Activated CD4-positive, alpha-beta T cell treated with anti-CD3 and anti-CD28 coated beads, Interleukin-2, Interleukin-6, amounts not matched to agents 100 ng/mL and 50 ng/mL, durations not matched to agents 16 hours and 8 hours (primary cell): Measurements from ENCODE around the gene C16orf86.

Experiments used
- DNase-seq: peaks from one replicate; pipeline ENCODE4 v3.0.0-alpha.2; 2020

The C16orf86 gene

DNA sequence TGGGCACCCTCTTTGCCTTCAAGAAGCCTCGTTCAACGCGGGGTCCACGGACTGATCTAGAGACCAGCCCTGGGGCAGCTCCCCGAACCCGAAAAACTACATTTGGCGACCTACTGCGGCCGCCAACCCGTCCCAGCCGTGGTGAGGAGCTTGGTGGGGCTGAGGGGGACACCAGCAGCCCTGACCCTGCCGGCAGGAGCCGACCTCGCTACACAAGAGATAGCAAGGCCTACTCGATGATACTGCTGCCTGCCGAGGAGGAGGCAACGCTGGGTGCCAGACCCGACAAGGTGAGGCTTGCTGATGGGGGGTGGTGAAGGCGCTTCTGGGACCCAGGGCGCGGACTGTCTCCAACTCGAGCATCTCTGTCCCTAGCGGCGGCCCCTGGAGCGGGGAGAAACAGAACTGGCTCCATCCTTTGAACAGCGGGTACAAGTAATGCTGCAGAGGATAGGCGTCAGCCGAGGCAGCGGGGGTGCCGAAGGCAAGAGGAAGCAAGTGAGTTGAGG, 12.2 kb upstream of the C16orf86 start:
- no peak for DNase-seq

DNA sequence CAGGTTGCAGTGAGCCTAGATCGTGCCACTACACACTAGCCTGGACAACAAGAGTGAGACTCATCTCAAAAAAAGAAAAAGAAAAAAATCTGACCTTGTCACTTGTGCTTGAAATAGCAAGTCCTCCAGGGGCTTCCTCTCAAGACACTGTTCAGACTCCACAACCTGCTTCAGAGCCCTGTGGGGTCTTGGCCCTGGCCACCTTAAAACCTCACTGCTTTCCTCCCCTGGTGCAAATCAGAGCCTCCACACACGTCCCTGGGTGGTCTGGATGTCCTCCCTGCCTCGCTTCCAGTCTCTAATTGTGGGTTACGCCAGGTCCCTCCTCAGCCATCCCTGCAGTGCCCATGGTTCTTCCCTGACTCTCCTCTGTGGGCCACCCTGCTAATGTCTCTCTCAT, 11.3 kb upstream of the C16orf86 start:
- no peak for DNase-seq

DNA sequence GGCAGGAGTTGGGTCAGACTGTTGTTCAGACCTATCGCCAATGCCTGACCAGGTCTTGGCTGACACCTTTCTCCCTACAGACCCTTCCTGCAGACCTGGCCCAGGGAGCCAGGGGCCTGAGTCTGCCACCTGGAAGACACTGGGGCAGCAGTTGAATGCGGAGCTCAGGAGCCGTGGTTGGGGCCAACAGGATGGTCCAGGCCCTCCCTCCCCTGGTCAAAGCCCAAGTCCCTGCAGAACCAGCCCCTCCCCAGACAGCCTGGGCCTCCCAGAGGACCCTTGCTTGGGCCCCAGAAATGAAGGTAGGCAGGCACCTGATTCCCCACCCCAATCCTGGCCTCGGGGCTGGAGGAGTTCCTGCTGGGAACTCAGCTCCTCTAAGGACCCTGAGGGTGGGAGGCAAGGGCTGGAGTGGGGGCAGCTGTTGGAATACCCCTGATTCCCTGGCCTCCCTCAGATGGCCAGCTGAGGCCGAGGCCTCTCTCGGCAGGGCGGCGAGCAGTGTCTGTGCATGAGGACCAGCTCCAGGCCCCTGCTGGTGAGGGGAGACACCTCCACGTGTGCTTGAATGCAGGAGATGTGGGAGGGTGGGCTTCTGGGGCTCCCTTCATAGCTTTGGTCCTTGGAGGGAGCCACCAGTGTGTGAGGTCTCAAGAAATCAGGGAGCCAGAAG, 10.1 kb upstream of the C16orf86 start:
- DNase-seq, result no peak

DNA sequence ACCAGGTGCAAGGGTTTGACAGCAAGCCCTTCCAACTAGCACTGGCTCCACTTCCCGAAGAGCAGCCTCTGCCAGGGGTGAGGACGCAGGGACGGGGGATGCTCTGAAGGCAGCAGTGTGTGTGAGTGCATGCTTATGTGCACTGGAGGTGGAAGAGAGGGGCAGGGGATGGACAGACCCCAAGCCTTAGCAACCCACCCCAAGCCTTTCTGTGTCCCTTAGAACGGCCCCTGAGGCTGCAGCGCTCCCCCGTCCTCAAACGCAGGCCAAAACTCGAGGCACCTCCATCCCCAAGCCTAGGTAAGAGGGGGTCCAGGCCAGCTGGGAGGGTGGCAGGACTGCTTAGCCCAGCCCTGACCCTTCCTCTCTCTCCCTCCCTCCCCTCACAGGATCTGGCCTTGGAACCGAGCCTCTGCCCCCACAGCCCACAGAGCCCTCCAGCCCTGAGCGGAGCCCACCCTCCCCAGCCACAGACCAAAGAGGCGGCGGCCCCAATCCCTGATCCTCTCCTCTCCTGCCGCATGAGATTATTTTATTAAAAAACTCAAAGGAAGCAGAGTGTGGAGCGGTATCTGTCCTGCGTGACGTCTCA, 9.5 kb upstream of the C16orf86 start:
- no peak for DNase-seq

DNA sequence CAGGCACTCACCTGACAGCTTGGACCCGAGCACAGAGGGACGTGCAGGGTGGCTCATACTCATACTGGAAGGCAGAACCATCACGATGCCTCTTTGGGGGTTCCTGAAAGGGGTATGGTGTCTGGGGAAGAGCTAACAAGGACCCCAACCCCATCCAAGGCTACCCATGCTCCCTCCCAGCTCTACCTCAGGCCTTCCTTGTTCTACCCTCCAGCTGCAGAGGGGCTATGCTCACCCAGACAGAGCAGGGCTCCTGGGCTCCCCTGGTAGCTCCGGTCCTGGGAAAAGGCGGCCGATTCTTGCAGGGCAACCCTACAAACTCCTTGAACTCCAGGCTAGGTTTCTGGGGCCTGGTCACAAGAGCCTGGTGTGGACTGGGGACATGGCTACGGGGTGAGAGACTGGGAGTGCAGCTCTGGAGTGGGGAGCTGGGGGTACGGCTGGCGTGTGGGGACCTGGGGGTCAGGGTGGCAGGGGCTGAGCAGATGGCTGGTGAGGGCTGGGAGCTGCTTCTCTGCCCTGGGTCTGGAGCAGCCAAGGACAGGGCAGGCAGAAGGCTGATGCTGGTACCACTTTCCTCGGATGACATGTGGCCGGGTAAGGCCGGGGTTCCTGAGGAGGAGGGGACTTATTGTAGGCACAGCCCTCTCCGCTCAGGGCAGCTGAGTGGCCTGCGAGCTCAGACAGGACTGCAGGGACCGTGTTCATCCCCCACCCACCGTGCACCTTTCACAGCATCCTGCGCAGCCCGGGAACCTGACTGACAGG, 8.7 kb upstream of the C16orf86 start:
- DNase-seq, result no peak

DNA sequence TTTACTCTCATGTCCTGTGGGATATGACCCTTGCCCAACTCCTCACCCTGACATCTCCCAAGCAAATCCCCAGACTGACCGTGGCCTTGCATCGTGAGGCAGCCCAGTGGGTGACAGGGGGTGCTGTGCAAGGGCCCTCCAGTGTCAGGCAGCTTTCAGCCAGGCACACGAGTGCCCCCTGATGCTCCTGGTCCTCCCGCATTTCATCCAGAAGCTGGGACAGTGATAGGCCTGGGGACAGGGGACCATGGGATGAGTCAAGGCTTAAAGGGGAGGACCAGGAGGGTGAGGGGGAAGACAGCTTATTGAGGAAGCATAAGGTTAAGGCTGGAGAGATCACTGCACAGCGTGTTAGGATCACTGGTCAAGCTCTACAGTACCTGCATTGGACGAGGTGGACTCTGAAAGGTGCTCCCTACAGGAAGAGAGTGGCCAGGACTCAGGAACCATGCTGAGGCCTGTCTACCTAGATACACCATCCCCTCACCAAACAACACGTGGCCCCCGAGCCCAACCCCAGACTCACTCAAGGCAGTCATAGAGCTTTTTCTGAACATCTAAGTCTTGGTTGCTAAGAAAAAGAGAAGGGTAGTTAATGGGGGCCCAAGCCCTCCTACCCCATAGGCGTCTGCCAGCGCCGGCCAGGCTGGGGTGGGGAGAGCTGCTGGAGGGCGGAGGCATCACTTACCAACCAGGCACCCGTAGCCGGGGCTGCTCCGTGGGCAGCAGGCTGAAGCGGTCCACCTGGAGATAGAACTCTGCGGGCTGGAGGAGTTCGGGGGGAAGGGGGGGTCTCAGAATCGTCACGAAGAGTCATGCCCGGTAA, 7.6 kb upstream of the C16orf86 start:
- no peak for DNase-seq

DNA sequence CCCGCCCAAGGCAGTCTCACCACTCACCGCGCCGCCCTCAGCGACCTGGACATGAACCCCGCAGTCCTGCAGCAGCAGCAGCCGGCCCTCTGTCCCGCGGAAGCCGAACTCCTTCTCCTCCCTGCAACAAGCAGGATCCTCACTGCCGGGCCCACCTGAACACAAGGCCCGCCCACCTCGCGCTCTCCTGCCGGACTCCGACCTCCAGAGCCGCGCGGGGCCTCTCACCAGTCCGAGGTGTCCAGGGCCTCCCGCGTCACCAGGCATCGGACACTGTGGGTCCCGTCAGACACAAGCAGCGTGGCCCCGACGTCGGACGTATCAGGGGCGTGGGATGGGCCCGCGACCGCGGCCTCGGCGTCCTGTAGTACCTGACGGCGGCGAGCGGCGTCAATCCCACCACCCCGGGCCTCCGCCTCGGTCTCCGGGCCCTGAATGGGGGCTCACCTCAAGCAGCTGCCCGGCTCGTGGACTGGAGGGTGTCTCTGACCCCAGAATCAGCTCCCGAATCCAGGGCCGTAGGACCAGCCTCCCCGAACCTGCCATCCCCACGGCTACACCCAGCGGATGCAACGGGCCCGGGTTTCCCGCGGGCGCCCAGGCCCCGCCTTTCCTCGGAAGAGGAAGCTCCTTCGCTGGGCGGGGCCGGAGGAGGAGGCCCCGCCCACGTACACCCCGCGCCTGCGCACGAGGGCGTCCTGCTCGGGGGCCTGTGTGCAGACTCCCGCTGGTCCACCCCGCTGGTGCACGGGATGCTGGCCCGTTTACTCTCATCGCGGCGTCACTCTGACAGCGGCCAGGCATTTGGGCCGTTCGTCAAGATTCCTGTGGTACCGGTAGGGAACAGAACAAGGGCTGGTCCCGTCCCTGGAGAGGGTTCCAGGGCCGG, 6.7 kb upstream of the C16orf86 start, which contains the start of gene ACD:
ACD (minus strand) TSS at position 586 of the 889 bp plus-strand sequence; CDS start at position 546, 40 bp downstream.
- peak; percentile 96 for DNase-seq

DNA sequence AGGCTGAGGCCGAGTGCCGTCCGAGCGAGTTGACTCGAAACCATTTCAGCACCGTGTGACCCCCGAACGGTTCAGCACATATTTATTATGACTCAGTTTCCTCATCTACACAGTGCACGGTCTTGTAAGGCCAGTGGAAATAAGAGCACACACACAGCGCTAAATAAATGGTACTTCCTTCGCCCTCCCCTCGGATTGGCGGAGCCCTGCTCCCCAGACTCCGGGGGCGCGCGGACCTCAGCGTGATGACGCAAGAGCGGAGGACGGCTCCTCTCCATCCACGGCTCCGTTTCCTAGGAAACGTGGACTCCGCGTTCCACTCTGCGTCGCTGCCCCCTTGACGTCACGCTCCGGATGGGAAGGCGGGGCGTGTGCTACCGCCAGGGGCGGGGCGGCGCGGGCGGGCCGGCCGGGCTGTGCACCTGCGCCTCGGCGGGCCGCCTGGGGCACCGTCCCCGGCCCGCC, 6.0 kb upstream of the C16orf86 start, which contains the start of gene PARD6A:
PARD6A (plus strand) TSS at position 397 of the 465 bp plus-strand sequence. CDS start 79 bp downstream, outside the sequence.
- peak; percentile 99 for DNase-seq

DNA sequence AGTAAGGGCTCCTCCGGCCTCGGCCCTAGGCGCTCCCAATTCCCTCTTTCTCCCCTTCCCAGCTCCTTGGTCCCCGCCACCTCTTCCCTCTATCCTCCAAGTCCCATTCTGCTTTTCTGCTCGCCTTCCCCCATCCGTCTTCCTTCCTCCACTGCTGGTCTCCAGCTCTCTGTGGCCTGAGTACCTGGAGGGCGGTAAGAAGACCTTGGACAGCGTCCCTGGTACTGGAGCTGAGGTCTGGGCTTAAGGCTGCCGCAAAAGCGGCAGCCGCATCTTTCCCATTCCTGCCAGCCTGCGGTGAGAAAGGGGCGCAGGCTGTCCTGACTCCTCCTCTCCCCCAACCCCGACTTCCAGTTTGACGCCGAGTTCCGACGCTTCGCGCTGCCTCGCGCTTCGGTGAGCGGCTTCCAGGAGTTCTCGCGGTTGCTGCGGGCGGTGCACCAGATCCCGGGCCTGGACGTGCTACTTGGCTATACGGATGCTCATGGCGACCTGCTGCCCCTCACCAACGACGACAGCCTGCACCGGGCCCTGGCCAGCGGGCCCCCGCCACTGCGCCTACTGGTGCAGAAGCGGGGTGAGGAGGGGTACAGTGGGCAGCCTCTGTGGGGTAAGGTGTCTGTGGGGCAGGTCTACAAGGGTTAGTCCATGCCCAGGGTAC, 5.4 kb upstream of the C16orf86 start:
- DNase-seq, result peak; percentile 34

DNA sequence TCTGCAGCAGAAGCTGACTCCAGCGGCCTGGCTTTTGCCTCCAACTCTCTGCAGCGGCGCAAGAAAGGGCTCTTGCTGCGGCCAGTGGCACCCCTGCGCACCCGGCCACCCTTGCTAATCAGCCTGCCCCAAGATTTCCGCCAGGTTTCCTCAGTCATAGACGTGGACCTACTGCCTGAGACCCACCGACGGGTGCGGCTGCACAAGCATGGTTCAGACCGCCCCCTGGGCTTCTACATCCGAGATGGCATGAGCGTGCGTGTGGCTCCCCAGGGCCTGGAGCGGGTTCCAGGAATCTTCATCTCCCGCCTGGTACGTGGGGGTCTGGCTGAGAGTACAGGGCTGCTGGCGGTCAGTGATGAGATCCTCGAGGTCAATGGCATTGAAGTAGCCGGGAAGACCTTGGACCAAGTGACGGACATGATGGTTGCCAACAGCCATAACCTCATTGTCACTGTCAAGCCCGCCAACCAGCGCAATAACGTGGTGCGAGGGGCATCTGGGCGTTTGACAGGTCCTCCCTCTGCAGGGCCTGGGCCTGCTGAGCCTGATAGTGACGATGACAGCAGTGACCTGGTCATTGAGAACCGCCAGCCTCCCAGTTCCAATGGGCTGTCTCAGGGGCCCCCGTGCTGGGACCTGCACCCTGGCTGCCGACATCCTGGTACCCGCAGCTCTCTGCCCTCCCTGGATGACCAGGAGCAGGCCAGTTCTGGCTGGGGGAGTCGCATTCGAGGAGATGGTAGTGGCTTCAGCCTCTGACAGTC, 4.5 kb upstream of the C16orf86 start:
- DNase-seq, result no peak

DNA sequence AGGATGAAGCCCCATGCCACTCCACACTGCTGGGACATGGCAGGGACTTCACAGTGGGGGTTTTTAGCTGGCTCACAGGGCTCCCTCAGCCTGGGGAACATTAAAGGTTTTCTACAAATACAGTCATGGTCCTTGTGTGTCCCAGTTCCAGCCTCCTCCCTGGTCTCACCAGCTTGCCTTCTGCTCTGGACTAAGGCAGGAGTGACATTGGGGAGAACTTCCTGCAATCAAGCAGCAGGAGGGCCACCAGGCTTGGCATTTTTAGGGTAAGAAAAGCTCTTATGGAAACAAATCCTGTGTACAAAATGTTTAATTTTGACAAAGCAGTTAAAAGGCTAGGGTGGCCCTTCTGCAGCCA, 4.0 kb upstream of the C16orf86 start:
- DNase-seq, result no peak

DNA sequence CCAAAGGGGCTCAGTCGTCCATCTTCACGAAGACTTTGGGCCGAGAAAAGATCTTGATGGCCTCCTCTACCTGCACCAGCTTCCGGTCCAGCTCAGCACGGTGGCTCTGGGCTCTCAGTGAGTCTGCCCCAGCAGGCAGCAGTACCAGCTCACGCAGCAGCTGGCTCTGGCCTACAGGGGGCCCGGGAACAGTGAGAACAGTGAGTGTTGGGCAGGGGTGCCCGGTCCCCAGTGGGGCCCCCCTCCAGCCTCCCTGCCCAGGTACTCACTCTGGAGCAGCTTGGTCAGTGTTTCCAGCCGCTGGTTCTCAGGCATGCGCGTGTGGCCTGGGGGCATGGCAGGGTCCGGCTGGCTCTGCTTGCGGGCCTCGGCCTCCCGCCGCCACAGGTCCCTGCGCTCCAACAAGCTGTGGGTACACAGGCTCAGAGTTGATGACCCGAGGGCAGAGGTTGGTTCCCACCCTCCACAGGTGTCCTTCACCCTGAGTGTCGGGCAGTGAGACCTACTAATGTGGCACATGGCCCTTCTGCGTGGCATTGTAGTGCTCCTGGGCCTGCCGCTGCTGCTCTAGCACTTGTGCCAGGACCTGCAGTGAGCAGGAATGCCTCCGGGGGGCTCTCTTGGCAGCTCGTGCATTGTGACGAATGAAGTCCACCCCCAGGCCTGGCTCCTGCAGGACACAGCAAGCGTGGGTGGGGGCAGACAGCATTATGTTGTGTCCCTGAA, 3.3 kb upstream of the C16orf86 start:
- DNase-seq, result peak; percentile 55

DNA sequence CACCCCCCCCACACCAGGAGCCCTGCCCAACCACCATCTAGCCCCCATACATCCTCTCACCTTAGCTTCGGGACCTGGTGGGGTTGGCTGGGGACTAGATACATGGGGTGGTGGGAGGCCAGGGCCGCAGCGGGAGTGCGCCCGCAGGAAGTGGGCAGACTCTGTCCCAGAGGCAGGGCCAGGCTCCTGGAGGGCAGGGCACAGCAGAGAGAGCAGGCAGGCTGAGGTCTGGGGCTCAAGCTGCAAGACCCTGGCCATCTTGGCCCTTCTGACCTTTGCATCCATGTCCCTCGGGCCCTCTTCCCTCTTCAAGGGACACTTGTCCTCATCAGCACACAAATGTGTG, 2.8 kb upstream of the C16orf86 start:
- DNase-seq, result no peak

DNA sequence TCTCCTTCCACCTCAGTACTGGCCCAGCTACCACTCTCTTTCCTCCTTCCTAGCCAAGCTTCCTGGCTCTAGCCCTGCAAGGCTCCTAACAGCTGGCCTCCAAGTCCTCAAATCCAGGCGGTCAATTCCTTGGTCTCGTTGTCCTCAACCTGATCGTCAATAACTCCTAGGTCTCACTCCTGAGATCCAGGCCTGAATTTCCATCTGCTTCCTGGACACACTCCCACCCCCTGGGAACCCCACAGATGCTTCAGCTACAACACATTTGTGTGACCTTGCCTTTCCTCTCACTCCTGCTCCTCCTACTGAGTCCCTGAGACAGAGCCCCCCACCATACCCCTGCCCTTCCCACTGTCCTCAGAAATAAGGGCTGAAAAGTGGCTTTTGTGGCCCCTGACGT, 2.4 kb upstream of the C16orf86 start:
- DNase-seq, result no peak

DNA sequence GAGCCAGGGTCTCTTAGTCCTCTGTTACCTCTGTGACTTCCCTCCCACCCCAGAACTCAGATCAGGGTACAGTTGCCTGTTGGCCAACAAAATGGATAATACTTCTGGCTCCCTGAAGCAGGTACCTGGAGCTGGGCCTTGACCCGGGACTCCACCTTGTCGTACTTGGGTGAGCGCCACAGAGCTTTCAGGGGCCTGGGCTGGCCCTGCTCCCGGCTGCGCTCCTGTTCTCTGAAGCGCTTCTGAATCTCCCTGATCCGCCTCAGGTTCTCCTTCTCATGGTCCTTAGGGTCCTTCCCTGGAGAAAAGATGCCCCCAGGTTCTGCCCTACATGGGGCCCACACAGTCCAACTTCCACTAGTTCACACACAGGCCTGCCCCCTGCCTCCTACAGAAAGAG, 1.7 kb upstream of the C16orf86 start:
- DNase-seq, result no peak

DNA sequence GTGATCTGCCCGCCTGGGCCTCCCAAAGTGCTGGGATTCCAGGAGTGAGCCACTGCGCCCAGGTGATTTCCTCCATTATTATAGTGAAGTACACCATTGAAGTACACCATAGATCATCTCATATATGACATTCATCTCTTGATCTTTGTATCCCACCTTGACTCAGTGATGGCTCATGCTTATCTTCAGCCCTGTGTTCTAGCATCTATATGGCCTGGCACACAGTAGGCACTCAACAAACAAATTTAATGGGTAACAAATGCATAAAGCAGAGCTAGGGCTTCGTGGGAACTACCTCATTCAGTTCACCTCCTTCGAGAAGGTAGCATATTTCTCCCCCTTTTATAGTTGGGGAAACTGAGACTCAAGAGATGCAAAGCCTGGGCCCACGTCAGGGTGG, 1.0 kb upstream of the C16orf86 start:
- no peak for DNase-seq

DNA sequence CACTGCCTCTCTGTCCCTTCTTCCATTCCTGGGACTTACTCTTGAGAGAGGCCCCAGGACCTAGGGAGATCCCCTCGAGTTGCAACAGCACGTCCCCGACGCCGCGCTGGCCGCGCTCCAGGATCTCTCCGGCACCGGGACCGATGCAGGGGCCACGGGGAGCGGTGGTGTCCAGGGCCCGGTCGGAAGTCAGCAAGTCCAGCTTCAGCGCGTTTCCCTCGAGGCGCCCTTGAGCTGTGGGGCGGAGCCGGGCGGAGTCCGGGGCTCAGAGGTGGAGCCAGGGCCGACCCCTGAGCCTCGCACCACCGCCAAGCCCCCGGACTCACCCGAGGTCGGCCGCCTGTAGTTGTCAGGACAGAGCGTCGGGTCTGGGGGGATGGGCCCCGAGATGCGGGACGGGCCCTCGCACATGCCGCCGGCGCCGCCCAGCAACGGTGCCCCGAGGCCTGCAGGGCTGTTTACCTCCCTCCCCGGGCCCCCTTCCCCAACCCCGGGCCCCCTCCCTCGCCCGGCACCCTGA, 522 bp upstream of the C16orf86 start:
- no peak for DNase-seq

DNA sequence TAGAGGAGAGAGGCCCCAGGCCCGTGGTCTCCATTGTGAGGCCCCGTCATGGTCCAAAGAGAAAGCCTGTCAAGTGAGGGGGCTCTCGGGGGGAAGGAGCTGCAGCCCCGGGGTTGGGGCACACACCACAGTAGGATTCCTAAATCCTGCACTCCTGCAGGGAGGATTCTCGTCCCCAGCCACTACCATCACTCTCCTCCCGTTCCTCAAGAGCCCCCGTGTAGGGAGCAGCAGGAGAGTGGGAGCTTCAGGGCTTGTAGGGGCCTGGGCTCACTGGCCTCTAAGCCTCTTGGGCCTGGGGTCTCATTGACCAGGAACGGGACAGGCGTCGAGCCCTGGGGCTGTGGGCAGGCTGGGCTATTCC, 821 bp downstream of the C16orf86 start:
- DNase-seq, result no peak

DNA sequence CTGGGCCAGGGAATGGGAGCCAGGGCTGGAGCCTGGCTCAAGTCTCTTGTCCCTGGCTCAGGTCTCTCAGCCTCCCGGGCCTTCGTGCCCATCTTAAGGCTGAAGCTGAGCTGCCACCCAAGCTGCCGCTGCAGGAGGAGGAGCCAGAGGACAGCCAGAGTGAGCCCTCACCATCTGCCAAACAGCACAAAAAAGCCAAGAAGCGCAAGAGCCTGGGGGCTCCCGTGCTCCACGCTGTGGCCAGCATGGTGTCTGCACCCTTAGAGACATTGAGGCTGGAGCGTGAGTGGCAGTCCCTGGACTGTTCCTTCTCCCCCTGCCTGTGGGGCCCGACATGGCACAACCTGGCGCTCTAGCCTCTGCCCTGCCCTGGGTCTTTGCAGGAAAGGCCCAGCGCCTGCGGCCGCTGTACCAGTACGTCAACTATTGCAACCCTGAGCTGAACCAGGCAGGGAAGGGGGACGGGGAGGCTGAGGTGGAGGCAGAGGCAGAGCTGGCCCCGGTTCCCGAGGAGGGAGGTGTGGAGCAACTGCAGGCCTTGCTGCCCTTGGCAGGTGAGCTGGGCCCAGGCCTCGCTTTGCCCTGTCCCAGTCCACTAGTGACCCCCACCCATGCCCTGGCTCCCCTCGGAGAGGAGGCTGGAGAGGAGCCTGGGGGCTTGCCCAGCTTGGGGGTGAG, 1.3 kb downstream of the C16orf86 start:
- DNase-seq, result peak; percentile 88
